Frontal cortex (tissue), 4 donors: ENCODE measurements around the gene REXO5. TPM values are rescaled to one million over a fixed set of nuclear protein-coding genes. Genes with fewer than 3 reads are reported as not detected.
"Not testable (repeated sequence)": the region's sequence is repeated elsewhere in the genome, so short reads cannot be mapped to it uniquely, and the experiment has no call there.

Source experiments
- DNase-seq, 2 donors: peaks; one replicate each; pipeline ENCODE4 v3.0.0; 2012; ENCODE audit warnings: low spot score in 2 of 2
- FAIRE-seq: peaks from 2 replicates; lab custom pipeline; 2012; peaks lifted over from hg19 to GRCh38; lab: Jason Lieb, UNC
- total RNA-seq: library from RNA; depleted of rRNA; stranded (reverse); fragments of >200 nt; gene quantifications from one replicate; pipeline ENCODE4 v1.2.3, GENCODE V29; 2014
- donor health status: control.
- donor health status: control.
- donor health status: control.

The REXO5 gene
- total RNA-seq, 1 donor from 2014 or later, result 7.7 TPM

DNA sequence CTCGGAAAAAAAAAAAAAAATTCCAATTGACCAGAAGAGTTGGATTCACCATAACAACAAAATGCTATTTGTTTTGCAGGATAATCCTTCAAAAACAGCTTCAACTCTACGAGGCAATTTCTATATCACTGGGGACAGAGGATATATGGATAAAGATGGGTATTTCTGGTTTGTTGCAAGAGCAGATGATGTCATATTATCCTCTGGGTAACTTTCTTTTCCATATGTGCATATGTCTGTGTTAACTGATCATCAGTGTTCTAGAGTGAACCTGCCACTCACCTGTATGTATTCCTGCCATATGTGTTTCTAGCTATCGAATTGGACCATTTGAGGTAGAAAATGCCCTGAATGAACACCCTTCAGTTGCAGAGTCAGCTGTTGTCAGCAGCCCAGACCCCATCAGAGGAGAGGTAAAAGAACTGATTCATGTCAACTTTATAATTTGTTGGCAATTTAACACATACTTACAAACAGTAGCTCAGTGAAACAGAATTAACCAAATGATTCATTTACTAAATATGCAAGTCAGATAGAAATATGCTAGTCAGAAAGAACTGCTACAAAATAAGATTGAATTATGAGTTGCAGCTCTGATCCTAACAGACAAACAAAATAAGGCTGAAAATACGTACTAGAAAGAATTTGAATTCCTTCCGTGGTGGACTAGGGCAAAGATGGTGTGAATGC lies 14.3 kb upstream of the REXO5 start:
- no peak for DNase-seq
- FAIRE-seq, result no peak

DNA sequence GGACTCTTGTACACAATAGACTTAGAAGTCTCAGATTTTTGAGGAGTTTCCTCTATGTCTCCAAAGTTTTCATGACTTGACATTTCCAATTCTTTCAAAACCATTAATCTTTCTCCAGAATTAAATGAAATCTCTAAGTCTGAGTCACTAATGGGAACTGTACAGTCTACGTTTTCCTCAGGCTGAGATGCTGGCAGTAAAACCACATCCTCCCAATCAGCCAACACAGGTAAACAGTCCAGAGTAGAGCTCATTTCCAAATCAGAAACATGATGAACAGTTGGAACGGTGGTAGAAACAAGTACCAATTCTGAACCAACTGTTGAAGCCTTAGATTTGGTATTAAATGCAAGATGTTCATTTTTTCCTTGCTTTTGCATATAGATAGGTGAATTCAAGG lies 8.0 kb upstream of the REXO5 start:
- DNase-seq (no peak), FAIRE-seq (no peak)

DNA sequence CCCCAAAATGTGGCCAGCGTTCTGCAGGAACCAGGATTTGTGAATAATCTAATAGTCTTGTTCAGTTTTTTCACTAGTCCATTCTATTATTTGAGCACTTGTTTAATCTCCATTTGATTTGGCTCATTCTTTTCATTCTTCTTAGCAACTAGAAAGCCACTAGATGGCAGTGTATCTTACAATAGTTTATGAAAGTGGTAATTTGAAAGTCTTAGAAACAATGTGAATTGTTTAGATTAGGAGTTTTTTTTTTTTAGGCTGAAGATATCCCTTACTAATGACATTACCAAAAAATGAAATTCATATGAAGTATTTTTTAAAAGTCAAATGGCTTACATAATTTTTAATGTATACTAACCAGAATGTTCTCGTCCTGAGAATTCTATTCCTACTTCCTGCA lies 6.7 kb upstream of the REXO5 start:
- peak; percentile 96 for FAIRE-seq
- no peak for DNase-seq

DNA sequence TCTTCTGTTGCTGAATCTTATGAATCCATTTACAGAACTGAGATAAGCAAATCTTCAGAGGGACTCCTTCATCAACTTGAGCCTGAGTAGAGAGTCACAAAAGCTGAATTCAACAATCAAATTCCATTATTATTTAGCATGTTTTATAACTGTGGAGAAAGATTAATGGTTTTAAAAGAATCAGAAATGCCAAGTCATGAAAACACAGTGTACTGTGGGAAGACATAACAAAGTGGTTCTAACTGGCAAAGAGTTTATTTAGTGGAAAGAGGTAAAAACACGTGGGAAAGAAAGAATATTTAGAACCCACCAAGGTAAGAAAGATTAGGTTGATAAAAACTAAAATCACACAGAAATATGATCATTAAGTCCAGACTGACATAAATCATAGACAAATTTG lies 5.0 kb upstream of the REXO5 start:
- FAIRE-seq (no peak), DNase-seq (no peak)

DNA sequence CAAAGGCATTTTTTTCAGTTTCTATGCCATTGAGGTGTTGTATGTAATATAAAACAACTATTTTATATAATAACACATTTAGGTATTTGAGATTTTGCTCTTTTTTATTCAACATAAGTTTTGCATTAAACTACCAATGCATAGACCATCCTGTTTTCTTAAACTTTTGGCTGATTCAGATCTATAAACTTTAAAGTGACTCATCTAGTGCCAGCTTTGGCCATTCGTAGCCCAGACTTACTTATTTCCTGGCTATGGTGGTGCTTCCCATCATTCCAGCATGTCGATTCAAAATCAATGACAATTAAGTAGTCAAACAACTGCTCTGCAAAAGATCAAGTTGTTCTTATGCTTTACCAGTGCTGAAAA lies 3.2 kb upstream of the REXO5 start:
- no peak for DNase-seq
- no peak for FAIRE-seq

DNA sequence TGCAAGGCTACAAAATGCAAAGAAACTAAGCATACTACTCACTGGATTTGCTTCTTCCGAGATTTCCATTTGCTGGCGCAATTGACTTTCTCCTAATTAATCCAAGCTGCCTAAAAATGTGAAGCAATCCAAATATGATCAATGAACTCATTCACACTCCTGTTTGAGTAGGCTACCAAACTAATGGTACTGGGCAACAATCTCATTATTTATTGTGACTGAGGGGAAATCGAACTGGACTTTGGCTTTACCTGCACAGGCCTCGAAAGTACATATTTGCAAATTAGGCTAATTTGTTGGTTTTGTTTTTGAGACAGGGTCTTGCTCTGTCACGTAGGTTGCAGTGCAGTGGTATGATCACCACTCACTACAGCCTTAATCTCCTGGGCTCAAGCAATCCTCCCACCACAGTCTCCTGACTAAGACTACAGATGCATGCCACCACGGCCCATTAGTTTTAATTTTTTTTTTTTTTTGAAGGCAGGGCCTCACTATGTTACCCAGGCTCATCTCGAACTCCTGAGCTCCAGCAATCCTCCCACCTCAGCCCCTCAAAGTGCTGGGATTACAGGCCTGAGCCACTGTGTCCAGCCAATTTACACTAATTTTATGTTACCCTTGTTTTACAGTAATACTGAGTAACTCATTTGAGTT lies 2.6 kb upstream of the REXO5 start:
- DNase-seq, result no peak
- no peak for FAIRE-seq

DNA sequence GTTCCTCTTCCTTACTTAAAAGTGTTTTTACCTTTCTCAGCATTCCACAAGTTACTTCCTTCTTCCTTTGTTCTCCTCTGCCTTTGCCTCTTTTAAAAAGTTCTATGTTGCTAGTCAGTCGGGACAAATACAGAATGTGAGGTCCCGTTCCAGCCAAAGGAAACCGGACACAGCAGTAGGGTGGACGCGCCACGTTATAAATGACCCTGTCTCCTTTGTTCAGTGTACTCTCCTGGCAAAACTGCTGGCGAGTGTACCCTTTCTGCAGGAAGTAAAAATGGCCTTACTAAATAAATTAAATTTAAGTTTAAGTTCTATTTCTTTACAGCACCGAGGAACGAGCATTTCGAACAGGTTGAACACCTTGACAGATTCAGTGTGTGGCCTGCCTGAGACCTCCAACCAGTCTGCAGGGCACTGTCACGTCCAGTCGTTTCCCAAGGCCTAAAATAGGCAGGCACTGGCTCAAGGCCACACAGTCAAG lies 601 bp upstream of the REXO5 start:
- FAIRE-seq, DNase-seq: not testable (repeated sequence)

DNA sequence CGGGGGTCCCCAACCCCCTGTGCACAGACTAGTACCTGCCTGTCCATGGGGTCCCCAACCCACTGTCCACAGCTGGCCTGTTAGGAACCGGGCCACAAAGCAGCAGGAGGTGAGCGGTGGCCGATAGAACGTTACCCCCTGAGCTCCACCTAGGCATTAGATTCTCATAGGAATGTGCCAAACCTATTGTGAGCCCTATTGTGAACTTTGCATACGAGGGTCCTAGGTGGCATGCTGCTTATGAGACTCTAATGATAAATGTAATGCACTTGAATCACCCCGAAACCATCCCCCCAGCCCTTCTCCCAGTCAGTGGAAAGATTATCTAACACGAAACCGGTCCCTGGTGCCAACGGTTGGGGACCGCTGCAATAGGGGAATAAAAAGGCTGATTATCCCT lies 1.5 kb downstream of the REXO5 start:
- DNase-seq (no peak), FAIRE-seq (no peak)

DNA sequence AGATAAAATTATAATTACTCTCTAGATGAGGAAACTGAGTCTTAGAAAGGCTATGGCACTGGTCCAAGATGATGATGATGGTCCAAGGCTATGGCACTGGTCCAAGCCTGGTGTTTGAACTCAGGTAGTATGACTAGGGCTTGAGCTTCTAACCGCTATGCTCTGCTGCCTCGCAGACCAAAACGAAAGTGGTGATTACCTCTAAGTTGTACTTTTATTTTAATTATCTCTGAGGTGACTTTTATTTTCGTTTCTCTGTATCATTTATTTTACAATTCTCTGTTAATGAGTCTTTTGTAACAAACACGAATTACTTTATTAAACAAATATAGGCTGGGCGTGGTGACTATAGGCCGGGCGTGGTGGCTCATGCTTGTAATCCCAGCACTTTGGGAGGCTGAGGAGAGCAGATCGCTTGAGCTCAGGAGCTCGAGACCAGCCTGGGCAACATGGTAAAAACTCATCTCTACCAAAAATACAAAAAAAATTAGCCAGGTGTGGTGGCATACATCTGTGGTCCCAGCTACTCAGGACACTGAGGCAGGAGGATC lies 5.6 kb downstream of the REXO5 start:
- DNase-seq (no peak), FAIRE-seq (no peak)

DNA sequence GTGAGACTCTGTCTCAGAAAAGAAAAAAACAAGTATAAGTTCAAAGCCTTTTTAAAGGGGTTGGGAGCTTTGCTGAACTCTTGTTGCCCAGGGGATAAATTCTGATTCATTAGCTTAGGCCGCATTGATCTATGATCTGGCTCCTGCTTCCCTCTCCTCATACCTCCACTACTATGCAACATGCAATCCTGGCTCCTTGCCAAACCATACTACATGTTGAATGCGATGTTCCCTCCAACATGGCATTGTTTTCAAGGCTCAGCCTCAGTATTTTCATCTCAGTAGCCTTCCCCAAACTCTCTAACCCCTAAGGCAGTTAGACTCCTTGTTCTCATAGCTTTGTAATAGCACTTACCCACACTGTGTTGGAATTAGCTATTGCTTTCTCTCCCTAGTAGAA lies 6.2 kb downstream of the REXO5 start:
- FAIRE-seq (no peak), DNase-seq (no peak)

DNA sequence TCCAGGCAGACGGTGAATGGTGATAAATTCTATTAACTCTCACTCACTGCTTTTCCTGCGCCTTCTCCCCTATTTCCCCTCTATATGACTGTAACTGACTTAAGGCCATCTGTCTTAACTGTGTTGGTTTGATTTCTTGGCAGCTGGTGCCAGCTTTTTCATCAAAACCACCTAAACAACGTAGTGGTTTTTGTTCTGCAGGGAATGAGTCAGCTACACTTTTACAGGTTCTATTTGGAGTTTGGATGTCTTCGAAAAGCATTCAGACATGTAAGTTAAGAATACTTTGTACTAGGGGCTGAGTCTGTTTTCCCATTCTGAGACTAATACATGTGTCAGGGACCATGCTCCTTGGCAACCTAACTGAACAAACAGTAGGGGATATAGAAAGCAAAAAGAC lies 8.5 kb downstream of the REXO5 start:
- FAIRE-seq (no peak), DNase-seq (no peak)

DNA sequence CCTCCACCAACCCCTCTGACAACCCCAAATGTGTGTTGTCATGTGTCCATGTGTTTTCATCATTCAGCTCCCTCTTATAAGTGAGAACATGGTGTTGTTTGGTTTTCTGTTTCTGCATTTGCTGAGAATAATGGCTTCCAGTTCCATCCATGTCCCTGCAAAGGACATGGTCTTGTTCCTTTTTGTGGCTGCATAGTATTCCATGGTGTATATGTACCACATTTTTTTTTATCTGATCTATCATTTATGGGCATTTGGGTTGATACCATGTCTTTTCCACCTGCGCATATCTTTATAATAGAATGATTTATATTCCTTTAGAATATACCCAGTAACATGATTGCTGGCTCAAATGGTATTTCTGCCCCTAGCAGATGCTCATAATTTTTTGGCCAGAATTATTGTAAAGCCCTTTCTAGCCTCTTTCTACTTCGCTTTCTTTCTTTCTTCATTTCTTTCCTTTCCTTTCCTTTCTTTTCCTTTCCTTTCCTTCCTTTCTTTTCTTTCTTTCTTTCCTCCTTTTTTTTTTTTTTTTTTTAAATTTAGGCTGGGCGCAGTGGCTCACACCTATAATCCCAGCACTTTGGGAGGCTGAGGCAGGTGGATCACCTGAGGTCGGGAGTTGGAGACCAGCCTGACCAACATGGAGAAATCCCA lies 12.7 kb downstream of the REXO5 start:
- FAIRE-seq (no peak), DNase-seq (no peak)

DNA sequence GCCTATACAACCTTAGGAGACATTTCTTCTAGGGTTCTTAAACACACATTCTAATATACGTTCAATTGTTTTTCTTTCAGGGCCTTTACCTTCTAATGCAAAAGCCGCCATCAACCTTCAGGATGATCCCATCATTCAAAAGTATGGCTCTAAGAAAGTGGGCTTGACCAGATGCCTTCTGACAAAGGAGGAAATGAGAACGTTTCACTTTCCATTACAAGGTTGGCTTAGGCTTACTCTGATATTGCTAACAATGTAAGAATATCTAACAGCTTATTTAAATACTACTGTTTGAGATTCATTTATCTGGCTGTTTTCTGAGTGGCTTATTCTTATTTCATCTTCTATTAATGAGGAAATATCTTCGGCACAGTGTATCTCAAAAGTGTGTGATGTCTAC lies 15.4 kb downstream of the REXO5 start:
- DNase-seq, result no peak
- no peak for FAIRE-seq

DNA sequence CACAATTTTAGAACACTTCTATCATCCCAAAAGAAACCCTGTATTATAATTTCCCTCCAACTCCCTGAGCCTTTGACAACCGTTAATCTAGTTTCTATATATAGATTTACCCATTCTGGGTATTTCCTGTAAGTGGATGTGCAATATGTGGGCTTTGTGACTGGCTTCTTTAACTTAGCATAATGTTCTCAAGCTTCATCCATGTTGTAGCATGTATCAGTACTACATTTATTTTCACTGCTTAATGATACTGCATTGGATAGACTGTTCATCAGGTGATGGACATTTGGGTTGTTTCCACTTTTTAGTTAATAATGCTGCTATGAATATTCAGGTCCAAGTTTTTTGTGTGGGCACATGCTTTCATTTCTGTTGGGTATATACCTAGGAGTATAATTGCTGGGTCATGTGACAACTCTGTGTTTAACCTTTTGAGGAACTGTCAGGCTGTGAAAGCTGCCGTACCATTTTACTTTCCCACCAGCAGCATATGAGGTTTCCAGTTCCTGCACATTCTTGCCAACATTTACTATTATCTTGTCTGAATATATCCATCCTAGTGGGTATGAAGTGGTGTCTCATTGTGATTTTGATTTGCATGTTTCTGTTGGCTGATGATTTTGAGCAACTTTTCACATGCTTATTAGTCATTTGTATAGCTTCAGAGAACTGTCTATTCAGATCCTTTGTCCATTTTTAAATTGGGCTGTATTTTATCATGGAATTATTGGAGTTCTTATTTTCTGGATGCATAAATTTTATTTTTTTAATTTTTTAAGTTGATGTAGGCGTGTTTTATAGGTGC lies 16.4 kb downstream of the REXO5 start:
- DNase-seq (no peak), FAIRE-seq (no peak)

DNA sequence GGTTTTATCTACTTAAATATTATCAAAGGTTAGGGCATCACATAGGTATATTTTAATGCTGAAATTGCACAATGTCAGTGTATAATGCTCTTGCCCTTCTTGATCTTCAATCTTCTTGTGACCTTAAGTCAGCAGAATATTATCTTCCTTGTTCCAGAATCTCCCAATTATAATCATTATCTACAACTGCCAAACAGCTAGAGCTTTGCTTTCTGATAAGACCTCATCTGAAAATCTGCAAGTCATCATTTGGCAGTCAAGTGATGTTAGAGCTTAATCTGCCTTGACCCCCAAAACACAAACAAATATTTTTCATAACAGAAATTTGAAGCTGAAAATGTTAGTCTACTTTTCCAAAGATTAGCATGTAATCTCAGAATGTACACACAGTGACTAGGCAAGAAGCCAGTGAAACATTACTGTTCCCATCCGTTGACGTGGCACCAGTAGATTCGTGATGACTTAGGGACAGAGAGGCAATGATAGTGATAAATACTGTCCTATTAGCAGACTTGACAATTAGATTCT lies 19.8 kb downstream of the REXO5 start:
- no peak for FAIRE-seq
- DNase-seq, result no peak

DNA sequence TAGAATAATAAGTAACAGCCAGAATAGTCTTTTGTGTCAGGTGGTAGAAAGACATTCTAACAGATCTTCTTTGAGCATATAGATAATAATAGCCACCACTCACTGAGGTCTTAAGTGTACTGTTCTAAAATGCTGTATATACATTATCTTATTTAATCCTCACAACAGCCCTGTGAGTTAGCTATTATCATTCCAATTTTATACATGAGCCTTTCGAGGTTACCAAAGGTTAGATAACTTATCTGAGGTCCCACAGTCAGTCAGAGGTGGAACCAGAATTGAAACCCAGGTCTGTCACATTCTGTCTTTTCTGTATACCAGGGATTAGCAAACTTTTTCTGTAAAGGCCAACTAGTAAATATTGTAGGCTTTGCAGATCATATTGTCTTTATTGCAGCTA lies 23.2 kb downstream of the REXO5 start:
- FAIRE-seq (no peak), DNase-seq (no peak)

DNA sequence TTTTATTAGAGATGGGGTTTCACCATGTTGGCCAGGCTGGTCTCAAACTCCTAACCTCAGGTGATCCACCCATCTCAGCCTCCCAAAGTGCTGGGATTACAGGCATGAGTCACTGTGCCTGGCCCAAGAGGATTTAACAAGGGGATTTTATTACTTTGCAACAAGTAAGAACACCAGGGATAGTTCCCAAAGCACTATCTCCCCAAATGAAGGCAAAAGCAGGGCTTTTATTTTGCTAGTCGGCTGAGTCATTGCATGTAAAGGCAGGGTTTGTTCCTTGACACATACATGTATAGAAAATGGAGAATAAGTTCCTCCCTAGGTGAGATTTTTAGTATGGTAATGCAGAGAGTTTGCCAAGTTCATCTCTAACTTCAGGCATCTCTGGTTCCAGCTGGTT lies 24.0 kb downstream of the REXO5 start:
- DNase-seq (no peak), FAIRE-seq (no peak)

DNA sequence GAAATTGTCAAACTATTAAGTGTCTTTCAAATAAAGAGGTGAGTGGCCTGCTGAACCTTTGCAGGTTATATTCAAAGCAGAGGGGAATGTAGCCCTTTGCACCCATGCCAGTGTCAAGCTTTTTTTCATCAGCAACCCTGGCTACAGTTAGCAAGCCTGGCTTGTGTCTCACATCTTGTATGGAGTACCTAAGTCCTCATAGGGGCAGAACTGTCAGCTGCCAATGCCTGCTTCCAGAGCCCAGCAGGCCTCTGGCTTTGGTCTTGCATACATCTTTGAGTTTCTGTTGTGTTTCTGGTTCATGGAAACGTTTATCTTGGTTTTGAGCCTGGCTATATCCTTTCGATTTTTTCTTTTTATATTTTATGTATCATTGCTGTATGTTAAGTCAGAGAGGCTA lies 26.8 kb downstream of the REXO5 start:
- DNase-seq, result no peak
- FAIRE-seq, result no peak

DNA sequence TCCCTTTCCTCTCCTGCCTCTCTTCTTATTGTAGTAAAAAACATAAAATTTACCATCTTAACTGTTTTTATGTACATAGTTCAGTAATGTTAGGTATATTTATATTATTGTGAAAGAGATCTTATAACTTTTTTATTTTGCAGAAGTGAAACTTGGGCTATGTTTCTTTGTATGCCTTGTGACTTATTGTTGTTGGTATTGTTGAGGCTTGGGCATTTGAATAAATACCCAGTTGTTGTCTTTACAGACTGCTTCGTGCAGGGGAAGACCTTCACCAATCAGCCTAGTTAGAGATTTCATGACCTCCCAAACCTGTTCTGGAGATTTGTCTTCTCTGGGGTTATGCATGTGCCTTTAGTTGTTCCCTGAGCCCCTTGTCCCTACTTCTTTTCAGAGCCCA lies 31.9 kb downstream of the REXO5 start:
- FAIRE-seq (no peak), DNase-seq (no peak)

DNA sequence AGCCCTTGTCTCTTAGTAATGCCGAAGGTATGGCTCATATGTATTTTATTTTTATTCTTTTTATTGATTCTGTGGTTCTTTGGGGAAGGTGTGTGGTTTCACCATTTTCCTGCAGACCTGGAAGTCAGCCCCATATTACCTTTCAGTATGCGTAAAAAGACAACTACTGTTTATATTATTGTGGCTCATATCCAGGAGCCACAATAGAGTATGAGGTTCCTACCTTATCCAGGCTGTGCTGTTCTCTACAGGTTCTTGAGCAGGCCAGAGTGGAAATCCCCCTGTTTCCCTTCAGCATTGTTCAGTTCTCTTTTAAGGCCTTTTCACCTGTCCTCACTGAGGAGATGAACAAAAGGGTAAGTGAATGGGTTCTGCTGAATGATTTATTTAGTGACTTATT lies 33.2 kb downstream of the REXO5 start:
- DNase-seq, result no peak
- FAIRE-seq, result no peak
